IMR-90 (cell line): Measurements from ENCODE around the gene COL4A3.

Source experiments
- MXI1 ChIP-seq: IDR thresholded peaks from 2 replicates; pipeline ENCODE4 v1.6.1; 2012; ENCODE audit warnings: low read depth, mild to moderate bottlenecking, low read length, moderate library complexity, borderline replicate concordance
- POLR2A ChIP-seq: IDR thresholded peaks from 2 replicates; pipeline ENCODE4 v1.6.1; 2012; ENCODE audit warnings: mild to moderate bottlenecking, low read depth, low read length
- TF ChIP-seq, protein P1 (sequence below): conservative IDR thresholded peaks from 2 replicates; pipeline ENCODE4 v1.5.1; 2012; ENCODE audit warnings: mild to moderate bottlenecking, low read depth, low read length, improper control_type of control experiment
- TF ChIP-seq, protein P2 (sequence below): fragments of 150-350 bp; IDR thresholded peaks from 2 replicates; pipeline ENCODE4 v1.6.1; 2016; ENCODE audit warnings: low read depth, mild to moderate bottlenecking, low read length, moderate library complexity, borderline replicate concordance

DNA sequence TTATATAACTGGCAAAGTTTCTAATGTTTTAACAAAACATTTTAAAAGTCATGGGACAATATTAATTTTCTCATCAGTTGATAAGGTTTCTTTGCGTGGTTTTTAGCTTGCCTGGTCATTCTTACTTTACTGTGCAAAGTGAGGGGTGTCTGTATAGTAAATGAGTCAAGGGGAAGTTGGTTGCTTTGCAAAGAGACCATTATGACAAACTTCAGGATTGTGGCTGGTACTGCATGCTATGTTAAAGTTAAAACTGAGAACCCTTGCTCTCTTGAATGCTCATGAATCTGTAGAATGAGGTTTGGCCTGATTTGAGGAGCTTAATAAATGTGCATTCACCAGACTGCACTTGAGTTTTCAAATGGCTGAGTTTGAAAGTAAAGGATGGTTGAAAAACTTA is 47.4 kb upstream of the COL4A3 start:
- TF ChIP-seq, protein P1, sequence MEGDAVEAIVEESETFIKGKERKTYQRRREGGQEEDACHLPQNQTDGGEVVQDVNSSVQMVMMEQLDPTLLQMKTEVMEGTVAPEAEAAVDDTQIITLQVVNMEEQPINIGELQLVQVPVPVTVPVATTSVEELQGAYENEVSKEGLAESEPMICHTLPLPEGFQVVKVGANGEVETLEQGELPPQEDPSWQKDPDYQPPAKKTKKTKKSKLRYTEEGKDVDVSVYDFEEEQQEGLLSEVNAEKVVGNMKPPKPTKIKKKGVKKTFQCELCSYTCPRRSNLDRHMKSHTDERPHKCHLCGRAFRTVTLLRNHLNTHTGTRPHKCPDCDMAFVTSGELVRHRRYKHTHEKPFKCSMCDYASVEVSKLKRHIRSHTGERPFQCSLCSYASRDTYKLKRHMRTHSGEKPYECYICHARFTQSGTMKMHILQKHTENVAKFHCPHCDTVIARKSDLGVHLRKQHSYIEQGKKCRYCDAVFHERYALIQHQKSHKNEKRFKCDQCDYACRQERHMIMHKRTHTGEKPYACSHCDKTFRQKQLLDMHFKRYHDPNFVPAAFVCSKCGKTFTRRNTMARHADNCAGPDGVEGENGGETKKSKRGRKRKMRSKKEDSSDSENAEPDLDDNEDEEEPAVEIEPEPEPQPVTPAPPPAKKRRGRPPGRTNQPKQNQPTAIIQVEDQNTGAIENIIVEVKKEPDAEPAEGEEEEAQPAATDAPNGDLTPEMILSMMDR = no peak
- TF ChIP-seq, protein P2, sequence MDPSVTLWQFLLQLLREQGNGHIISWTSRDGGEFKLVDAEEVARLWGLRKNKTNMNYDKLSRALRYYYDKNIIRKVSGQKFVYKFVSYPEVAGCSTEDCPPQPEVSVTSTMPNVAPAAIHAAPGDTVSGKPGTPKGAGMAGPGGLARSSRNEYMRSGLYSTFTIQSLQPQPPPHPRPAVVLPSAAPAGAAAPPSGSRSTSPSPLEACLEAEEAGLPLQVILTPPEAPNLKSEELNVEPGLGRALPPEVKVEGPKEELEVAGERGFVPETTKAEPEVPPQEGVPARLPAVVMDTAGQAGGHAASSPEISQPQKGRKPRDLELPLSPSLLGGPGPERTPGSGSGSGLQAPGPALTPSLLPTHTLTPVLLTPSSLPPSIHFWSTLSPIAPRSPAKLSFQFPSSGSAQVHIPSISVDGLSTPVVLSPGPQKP = no peak
- TF ChIP-seq POLR2A (no peak), MXI1 (no peak)
